ENCODE measurements around the gene RRP36. TPM values are rescaled to one million over a fixed set of nuclear protein-coding genes. Genes with fewer than 3 reads are reported as not detected.

The RRP36 gene
- total and polyA plus RNA-seq, 2 of the 8 experiments (the other 6 are each of a cell fraction or from before 2014, with no cell fraction given): 33.9 to 92.3 TPM

DNA sequence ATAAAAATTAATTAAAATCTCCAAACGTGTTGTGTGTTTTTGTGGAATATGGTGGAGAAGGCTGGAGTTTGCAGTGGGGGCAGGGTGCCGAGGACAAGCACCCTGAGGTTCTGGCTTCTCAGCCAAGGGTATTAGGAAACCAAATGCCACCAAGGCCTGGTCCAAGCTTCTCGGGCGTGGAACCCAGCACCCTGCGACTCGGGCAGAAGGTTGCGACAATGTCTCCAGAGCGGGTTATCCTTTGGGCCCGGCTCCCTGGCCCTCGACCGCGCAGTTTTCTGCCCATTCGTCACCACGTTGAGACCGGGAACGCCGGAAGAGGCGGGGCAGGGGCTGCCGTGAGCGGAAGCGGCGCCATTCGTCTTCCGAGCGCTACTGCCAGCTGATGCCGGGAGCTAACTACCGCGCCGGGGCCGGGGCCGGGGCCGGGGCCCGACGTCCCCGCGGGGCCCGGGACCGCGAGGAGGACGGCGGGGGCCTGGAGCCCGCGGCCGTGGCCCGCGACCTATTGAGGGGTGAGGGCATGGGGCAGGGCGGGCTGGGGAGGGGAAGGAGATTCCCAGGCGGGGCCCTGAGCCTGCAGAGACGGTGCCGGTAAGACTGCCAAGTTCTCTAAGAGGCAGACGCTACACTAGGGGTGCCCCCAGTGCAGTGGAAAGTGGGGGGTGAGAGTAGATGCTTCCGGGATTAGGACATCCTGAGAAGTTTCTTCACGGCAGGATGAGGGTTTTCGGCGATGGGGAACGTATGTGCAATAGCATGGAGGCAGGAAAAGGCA is at the start of gene RRP36 (continued):
- TF ChIP-seq, protein P1, sequence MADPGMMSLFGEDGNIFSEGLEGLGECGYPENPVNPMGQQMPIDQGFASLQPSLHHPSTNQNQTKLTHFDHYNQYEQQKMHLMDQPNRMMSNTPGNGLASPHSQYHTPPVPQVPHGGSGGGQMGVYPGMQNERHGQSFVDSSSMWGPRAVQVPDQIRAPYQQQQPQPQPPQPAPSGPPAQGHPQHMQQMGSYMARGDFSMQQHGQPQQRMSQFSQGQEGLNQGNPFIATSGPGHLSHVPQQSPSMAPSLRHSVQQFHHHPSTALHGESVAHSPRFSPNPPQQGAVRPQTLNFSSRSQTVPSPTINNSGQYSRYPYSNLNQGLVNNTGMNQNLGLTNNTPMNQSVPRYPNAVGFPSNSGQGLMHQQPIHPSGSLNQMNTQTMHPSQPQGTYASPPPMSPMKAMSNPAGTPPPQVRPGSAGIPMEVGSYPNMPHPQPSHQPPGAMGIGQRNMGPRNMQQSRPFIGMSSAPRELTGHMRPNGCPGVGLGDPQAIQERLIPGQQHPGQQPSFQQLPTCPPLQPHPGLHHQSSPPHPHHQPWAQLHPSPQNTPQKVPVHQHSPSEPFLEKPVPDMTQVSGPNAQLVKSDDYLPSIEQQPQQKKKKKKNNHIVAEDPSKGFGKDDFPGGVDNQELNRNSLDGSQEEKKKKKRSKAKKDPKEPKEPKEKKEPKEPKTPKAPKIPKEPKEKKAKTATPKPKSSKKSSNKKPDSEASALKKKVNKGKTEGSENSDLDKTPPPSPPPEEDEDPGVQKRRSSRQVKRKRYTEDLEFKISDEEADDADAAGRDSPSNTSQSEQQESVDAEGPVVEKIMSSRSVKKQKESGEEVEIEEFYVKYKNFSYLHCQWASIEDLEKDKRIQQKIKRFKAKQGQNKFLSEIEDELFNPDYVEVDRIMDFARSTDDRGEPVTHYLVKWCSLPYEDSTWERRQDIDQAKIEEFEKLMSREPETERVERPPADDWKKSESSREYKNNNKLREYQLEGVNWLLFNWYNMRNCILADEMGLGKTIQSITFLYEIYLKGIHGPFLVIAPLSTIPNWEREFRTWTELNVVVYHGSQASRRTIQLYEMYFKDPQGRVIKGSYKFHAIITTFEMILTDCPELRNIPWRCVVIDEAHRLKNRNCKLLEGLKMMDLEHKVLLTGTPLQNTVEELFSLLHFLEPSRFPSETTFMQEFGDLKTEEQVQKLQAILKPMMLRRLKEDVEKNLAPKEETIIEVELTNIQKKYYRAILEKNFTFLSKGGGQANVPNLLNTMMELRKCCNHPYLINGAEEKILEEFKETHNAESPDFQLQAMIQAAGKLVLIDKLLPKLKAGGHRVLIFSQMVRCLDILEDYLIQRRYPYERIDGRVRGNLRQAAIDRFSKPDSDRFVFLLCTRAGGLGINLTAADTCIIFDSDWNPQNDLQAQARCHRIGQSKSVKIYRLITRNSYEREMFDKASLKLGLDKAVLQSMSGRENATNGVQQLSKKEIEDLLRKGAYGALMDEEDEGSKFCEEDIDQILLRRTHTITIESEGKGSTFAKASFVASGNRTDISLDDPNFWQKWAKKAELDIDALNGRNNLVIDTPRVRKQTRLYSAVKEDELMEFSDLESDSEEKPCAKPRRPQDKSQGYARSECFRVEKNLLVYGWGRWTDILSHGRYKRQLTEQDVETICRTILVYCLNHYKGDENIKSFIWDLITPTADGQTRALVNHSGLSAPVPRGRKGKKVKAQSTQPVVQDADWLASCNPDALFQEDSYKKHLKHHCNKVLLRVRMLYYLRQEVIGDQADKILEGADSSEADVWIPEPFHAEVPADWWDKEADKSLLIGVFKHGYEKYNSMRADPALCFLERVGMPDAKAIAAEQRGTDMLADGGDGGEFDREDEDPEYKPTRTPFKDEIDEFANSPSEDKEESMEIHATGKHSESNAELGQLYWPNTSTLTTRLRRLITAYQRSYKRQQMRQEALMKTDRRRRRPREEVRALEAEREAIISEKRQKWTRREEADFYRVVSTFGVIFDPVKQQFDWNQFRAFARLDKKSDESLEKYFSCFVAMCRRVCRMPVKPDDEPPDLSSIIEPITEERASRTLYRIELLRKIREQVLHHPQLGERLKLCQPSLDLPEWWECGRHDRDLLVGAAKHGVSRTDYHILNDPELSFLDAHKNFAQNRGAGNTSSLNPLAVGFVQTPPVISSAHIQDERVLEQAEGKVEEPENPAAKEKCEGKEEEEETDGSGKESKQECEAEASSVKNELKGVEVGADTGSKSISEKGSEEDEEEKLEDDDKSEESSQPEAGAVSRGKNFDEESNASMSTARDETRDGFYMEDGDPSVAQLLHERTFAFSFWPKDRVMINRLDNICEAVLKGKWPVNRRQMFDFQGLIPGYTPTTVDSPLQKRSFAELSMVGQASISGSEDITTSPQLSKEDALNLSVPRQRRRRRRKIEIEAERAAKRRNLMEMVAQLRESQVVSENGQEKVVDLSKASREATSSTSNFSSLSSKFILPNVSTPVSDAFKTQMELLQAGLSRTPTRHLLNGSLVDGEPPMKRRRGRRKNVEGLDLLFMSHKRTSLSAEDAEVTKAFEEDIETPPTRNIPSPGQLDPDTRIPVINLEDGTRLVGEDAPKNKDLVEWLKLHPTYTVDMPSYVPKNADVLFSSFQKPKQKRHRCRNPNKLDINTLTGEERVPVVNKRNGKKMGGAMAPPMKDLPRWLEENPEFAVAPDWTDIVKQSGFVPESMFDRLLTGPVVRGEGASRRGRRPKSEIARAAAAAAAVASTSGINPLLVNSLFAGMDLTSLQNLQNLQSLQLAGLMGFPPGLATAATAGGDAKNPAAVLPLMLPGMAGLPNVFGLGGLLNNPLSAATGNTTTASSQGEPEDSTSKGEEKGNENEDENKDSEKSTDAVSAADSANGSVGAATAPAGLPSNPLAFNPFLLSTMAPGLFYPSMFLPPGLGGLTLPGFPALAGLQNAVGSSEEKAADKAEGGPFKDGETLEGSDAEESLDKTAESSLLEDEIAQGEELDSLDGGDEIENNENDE (IDR thresholded peaks at IDR 0.05; ENCODE audit: insufficient replicate concordance, low read length): no peak
- TF ChIP-seq EGR1 (IDR thresholded peaks at IDR 0.05; ENCODE audit: borderline replicate concordance, low read depth, low read length) (no peak), HDAC2 (IDR thresholded peaks at IDR 0.05; ENCODE audit: borderline replicate concordance in 1 of 2, low read depth in 2 of 2, low read length in 2 of 2) (peak in 1 of 2 experiments; percentile 75; a peak in 1 of 4 replicates), SP4 (IDR thresholded peaks at IDR 0.05; ENCODE audit: low read length) (no peak), CBX8 (IDR thresholded peaks at IDR 0.05; ENCODE audit: borderline replicate concordance, low read depth, low read length) (no peak), BCL11A (IDR thresholded peaks at IDR 0.05; ENCODE audit: low read depth in 2 of 2, low read length in 2 of 2) (no peak), FOSL1 (IDR thresholded peaks at IDR 0.05; ENCODE audit: insufficient read depth, low read depth, low read length) (no peak), BACH1 (IDR thresholded peaks at IDR 0.05; ENCODE audit: low read length) (no peak), TAF1 (IDR thresholded peaks at IDR 0.05; ENCODE audit: low read depth, low read length) (peak; percentile 54; the same call in 1 of the 2 replicates), POLR2AphosphoS5 (IDR thresholded peaks at IDR 0.05; ENCODE audit: low read depth, low read length) (peak; percentile 16; the same call in 1 of the 2 replicates)
